ENCODE data around the gene MXI1.
A peak's percentile ranks its signal among the peaks of the same experiment; 100 is the strongest.
"Not testable (repeated sequence)": the region's sequence is repeated elsewhere in the genome, so short reads cannot be mapped to it uniquely, and the experiment has no call there.

Gene MXI1

GRCh38 chr10:110268442-110268841 is 61.0 kb downstream of the MXI1 start:
- H3K27ac ChIP-seq: no peak overlapping the region
- no peak for DNase-seq (ENCODE audit: low read depth, low spot score)

- H3K27ac ChIP-seq: no peak overlapping the region
- no peak for DNase-seq (ENCODE audit: low read depth, low spot score)
Observed at GRCh38 chr10:110268971-110269370, 61.6 kb downstream of the MXI1 start.

GRCh38 chr10:110269374-110270318 is 62.2 kb downstream of the MXI1 start:
- DNase-seq (ENCODE audit: low read depth, low spot score): no peak
- H3K27ac ChIP-seq: no peak overlapping the region

- DNase-seq (ENCODE audit: low read depth, low spot score); H3K27ac ChIP-seq: not testable (repeated sequence)
Observed at GRCh38 chr10:110272995-110273394, 65.6 kb downstream of the MXI1 start.

GRCh38 chr10:110273474-110273873 is 66.1 kb downstream of the MXI1 start:
- no peak overlapping the region for H3K27ac ChIP-seq
- DNase-seq (ENCODE audit: low read depth, low spot score): peak; percentile 22

GRCh38 chr10:110274072-110274627 is 66.7 kb downstream of the MXI1 start:
- no peak for DNase-seq (ENCODE audit: low read depth, low spot score)
- no peak overlapping the region for H3K27ac ChIP-seq

GRCh38 chr10:110274647-110275046 is 67.2 kb downstream of the MXI1 start:
- no peak overlapping the region for H3K27ac ChIP-seq
- no peak for DNase-seq (ENCODE audit: low read depth, low spot score)

GRCh38 chr10:110275128-110275729 is 67.8 kb downstream of the MXI1 start:
- no peak for DNase-seq (ENCODE audit: low read depth, low spot score)
- no peak overlapping the region for H3K27ac ChIP-seq

- no peak for DNase-seq (ENCODE audit: low read depth, low spot score)
Observed at GRCh38 chr10:110276603-110277002, 69.2 kb downstream of the MXI1 start.

GRCh38 chr10:110277591-110277990 is 70.2 kb downstream of the MXI1 start:
- no peak overlapping the region for H3K27ac ChIP-seq
- no peak for DNase-seq (ENCODE audit: low read depth, low spot score)

More at GRCh38 chr10:110276603-110277002, 69.2 kb downstream of the MXI1 start:
- H3K27ac ChIP-seq: no peak overlapping the region

GRCh38 chr10:110278562-110279406 is 71.4 kb downstream of the MXI1 start:
- DNase-seq (ENCODE audit: low read depth, low spot score): no peak
- H3K27ac ChIP-seq: no peak overlapping the region

- no peak for DNase-seq (ENCODE audit: low read depth, low spot score)
- H3K27ac ChIP-seq: no peak overlapping the region
Observed at GRCh38 chr10:110279407-110279986, 72.1 kb downstream of the MXI1 start.

GRCh38 chr10:110284262-110284661 is 76.9 kb downstream of the MXI1 start:
- no peak overlapping the region for H3K27ac ChIP-seq
- no peak for DNase-seq (ENCODE audit: low read depth, low spot score)

- H3K27ac ChIP-seq: no peak overlapping the region
- DNase-seq (ENCODE audit: low read depth, low spot score): no peak
Observed at GRCh38 chr10:110285501-110285900, 78.1 kb downstream of the MXI1 start.

- H3K27ac ChIP-seq: peak overlapping the region; percentile 49
- peak; percentile 58 for DNase-seq (ENCODE audit: low read depth, low spot score)
Observed at GRCh38 chr10:110286841-110287240, 79.4 kb downstream of the MXI1 start.

GRCh38 chr10:110296966-110297365 is 89.6 kb downstream of the MXI1 start:
- H3K27ac ChIP-seq: no peak overlapping the region
- DNase-seq (ENCODE audit: low read depth, low spot score): no peak

GRCh38 chr10:110300486-110300986 is 93.1 kb downstream of the MXI1 start:
- DNase-seq (ENCODE audit: low read depth, low spot score): no peak
- no peak overlapping the region for H3K27ac ChIP-seq

GRCh38 chr10:110303681-110304080 is 96.3 kb downstream of the MXI1 start:
- H3K27ac ChIP-seq: no peak overlapping the region
- DNase-seq (ENCODE audit: low read depth, low spot score): no peak

GRCh38 chr10:110304394-110304779 is 97.0 kb downstream of the MXI1 start:
- peak overlapping the region; percentile 90 for H3K27ac ChIP-seq
- no peak for DNase-seq (ENCODE audit: low read depth, low spot score)
